Measurements from ENCODE around the gene LPAR2. TPM values are rescaled to one million over a fixed set of nuclear protein-coding genes. Genes with fewer than 3 reads are reported as not detected.

The LPAR2 gene
- total RNA-seq, 1 donor from 2014 or later = 56.5 TPM

DNA sequence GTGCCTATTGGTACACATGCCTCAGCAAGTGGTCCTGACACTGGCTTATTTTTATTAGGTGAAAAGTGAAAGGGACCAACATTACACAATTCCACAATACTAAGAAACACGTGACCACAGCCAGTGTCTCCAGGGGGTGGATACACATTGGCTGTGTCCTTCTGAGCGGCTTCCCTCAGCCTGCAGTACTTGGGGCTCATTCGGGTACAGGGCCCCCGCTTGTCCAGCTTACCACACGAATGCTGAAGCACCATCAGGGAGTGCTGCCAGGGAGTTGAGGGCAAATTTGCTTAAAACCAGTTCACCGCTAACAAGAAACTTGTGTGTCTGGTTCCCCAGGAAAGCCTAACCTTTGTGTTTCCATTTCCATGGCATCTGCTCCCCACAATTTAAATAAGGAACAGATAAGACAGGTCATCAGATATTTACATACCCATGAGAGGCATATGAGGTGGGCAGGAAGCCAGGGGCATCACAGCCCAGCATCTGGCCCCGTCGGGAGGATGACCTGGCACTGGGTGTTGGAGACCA, 32.8 kb downstream of the LPAR2 start:
- no peaks in the 10 kb centered on the region for H3K27me3 Mint-ChIP-seq
- no peaks in the 10 kb centered on the region for H3K9me3 Mint-ChIP-seq
- TF ChIP-seq, protein P1, sequence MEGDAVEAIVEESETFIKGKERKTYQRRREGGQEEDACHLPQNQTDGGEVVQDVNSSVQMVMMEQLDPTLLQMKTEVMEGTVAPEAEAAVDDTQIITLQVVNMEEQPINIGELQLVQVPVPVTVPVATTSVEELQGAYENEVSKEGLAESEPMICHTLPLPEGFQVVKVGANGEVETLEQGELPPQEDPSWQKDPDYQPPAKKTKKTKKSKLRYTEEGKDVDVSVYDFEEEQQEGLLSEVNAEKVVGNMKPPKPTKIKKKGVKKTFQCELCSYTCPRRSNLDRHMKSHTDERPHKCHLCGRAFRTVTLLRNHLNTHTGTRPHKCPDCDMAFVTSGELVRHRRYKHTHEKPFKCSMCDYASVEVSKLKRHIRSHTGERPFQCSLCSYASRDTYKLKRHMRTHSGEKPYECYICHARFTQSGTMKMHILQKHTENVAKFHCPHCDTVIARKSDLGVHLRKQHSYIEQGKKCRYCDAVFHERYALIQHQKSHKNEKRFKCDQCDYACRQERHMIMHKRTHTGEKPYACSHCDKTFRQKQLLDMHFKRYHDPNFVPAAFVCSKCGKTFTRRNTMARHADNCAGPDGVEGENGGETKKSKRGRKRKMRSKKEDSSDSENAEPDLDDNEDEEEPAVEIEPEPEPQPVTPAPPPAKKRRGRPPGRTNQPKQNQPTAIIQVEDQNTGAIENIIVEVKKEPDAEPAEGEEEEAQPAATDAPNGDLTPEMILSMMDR (conservative IDR thresholded peaks at IDR 0.05) = no peak
- H3K36me3 Mint-ChIP-seq = no peaks in the 10 kb centered on the region
- H3K27ac Mint-ChIP-seq = peak overlapping the region; percentile 62
- peaks cover 10% of the 10 kb centered on the region for H3K4me1 Mint-ChIP-seq (ENCODE audit: unreplicated experiment)
- no peak overlapping the region for H3K4me3 Mint-ChIP-seq
- DNase-seq (ENCODE audit: extremely low spot score, unreplicated experiment) = no peak

DNA sequence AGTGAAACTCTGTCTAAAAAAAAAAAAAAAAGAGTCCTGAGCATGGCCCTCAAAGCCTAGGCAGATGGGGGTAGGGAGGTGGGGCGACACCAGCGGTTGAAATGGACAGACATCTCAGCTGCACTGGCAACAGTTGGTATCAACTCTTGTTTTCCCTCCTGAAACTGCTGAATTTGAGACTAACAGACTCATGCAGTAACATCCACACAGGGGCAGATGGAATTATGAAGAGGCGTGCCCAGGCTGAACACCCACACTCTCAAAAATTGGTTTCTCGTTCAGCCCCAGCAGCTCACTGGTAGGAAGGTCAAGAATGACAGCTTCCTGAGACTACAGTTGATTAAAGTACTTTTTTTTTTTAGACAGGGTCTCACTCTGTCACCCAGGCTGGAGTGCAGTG, 33.6 kb downstream of the LPAR2 start:
- no peaks in the 10 kb centered on the region for H3K36me3 Mint-ChIP-seq
- H3K27me3 Mint-ChIP-seq = no peaks in the 10 kb centered on the region
- no peak overlapping the region for H3K4me3 Mint-ChIP-seq
- DNase-seq (ENCODE audit: extremely low spot score, unreplicated experiment) = no peak
- H3K27ac Mint-ChIP-seq = no peak overlapping the region
- peaks cover 10% of the 10 kb centered on the region for H3K4me1 Mint-ChIP-seq (ENCODE audit: unreplicated experiment)
- TF ChIP-seq, protein P1 (conservative IDR thresholded peaks at IDR 0.05) = no peak
- no peaks in the 10 kb centered on the region for H3K9me3 Mint-ChIP-seq

DNA sequence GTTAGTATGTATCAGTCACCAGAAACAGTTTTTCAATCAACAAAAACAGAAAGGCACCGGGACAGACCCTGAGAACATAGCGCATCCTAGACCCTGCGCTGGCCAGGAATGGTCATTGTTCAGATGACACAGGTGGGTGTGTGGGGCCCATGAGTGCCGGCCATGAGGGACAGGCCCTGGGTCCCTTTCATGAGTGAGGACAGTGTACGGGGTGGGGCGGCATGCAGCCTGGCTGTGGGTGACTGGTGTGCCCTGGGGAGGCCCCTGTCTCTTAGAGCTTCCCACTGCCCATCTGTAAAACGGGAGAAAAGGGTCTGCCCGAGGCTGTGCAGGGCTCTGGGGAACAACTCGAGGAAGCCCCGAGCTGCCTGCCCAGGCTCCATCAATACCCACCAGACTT, 35.3 kb downstream of the LPAR2 start:
- H3K4me3 Mint-ChIP-seq = no peak overlapping the region
- H3K27ac Mint-ChIP-seq = no peak overlapping the region
- no peaks in the 10 kb centered on the region for H3K27me3 Mint-ChIP-seq
- DNase-seq (ENCODE audit: extremely low spot score, unreplicated experiment) = no peak
- TF ChIP-seq, protein P1 (conservative IDR thresholded peaks at IDR 0.05) = no peak
- H3K4me1 Mint-ChIP-seq (ENCODE audit: unreplicated experiment) = peaks cover 10% of the 10 kb centered on the region
- H3K9me3 Mint-ChIP-seq = no peaks in the 10 kb centered on the region
- no peaks in the 10 kb centered on the region for H3K36me3 Mint-ChIP-seq

DNA sequence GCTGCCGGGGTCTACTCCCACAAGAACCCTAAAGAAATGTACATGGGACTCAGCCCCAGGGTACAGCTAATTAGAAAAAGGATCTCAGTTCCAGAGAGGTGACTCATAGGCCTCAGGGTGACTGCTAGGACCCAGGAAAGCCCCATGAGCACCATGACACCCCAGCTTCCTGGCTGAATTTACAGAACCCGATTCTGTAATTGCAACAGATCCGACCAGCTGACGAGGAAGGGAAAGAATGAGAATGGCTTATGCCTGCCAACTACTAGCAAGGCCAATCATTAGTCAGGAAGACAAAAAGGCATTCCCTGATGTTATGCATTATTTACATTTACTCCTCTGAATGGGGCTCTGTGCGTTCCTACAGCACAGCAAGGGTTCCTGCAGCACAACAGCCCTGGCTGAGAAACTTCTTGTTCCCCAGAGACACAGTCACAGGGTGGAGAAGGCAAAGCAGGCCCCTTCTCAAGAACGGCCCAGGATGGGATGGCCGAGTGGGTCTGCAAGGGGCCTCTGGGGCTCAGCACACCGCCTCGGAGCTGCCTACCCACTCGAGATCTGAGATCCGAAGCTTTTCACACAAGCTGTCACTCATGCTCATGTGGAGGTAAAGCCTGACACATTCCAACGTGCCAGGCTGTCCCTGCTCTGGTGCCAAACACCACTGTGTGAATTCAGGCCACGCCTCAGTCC, 36.7 kb downstream of the LPAR2 start:
- Mint-ChIP-seq H3K27me3 (no peaks in the 10 kb centered on the region), H3K9me3 (no peaks in the 10 kb centered on the region), H3K4me1 (ENCODE audit: unreplicated experiment) (peaks cover 10% of the 10 kb centered on the region), H3K4me3 (no peak overlapping the region), H3K27ac (peak overlapping the region; percentile 50), H3K36me3 (no peaks in the 10 kb centered on the region)
- TF ChIP-seq, protein P1 (conservative IDR thresholded peaks at IDR 0.05) = no peak
- DNase-seq (ENCODE audit: extremely low spot score, unreplicated experiment) = no peak

DNA sequence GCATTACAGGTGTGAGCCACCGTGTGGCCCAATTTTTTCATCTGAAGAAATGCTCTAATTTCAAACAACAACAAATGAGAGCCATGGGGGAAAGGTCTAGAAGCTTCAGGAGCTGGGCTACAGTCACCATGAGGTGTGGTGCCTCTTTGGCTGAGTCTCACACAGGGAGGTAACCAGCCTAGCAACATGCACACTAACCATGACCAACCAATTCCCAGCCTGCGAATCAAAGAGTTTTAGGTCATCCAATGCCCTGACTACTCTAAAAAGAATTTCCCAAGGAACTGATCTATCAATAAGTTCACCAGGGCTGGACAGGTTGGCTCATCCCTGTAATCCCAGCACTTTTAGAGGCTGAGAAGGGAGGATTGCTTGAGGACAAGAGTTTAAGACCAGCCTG, 39.5 kb downstream of the LPAR2 start:
- Mint-ChIP-seq H3K4me3 (no peak overlapping the region), H3K9me3 (no peaks in the 10 kb centered on the region), H3K27me3 (no peaks in the 10 kb centered on the region), H3K4me1 (ENCODE audit: unreplicated experiment) (peaks cover 6% of the 10 kb centered on the region), H3K27ac (no peak overlapping the region), H3K36me3 (no peaks in the 10 kb centered on the region)
- DNase-seq (ENCODE audit: extremely low spot score, unreplicated experiment) = no peak
- TF ChIP-seq, protein P1 (conservative IDR thresholded peaks at IDR 0.05) = no peak
